GM18867 (cell line): ENCODE data around the gene AFF4.
"Not testable (repeated sequence)": the region's sequence is repeated elsewhere in the genome, so short reads cannot be mapped to it uniquely, and the experiment has no call there.

Source experiments
- ATAC-seq: cut with Tn5 transposase; IDR thresholded peaks from one replicate; pipeline ENCODE4 v1.9.1; 2021; ENCODE audit warnings: mild to moderate bottlenecking, moderate library complexity; ENCODE audit not compliant: unreplicated experiment

The AFF4 gene

GRCh38 chr5:132961123-132961815, 2.2 kb downstream of the AFF4 start:
- ATAC-seq: not testable (repeated sequence)

- not testable (repeated sequence) for ATAC-seq
These were observed 7.2 kb downstream of the AFF4 start for GRCh38 chr5:132956166-132956799.

GRCh38 chr5:132953710-132954109, 9.7 kb downstream of the AFF4 start:
- no peak for ATAC-seq

GRCh38 chr5:132952829-132953228, 10.6 kb downstream of the AFF4 start:
- no peak for ATAC-seq

- no peak for ATAC-seq
These were observed 11.5 kb downstream of the AFF4 start for GRCh38 chr5:132951897-132952296.

GRCh38 chr5:132949136-132949535, 14.3 kb downstream of the AFF4 start:
- ATAC-seq: no peak

GRCh38 chr5:132947671-132948070, 15.8 kb downstream of the AFF4 start:
- ATAC-seq: no peak

- not testable (repeated sequence) for ATAC-seq
These were observed 18.1 kb downstream of the AFF4 start for GRCh38 chr5:132945315-132945714.

- no peak for ATAC-seq
These were observed 19.9 kb downstream of the AFF4 start for GRCh38 chr5:132943362-132944022.

GRCh38 chr5:132941331-132941730, 22.1 kb downstream of the AFF4 start:
- ATAC-seq: no peak

GRCh38 chr5:132928062-132928407, 35.4 kb downstream of the AFF4 start:
- ATAC-seq: no peak

GRCh38 chr5:132927355-132928061, 35.9 kb downstream of the AFF4 start:
- no peak for ATAC-seq

GRCh38 chr5:132926437-132926836, 37.0 kb downstream of the AFF4 start:
- ATAC-seq: no peak

GRCh38 chr5:132916086-132916485, 47.3 kb downstream of the AFF4 start:
- no peak for ATAC-seq

GRCh38 chr5:132915681-132916080, 47.8 kb downstream of the AFF4 start:
- no peak for ATAC-seq

GRCh38 chr5:132909702-132910101, 53.7 kb downstream of the AFF4 start:
- ATAC-seq: no peak

GRCh38 chr5:132907161-132907560, 56.3 kb downstream of the AFF4 start:
- no peak for ATAC-seq

GRCh38 chr5:132905938-132906337, 57.5 kb downstream of the AFF4 start:
- ATAC-seq: no peak

- ATAC-seq: no peak
These were observed 61.7 kb downstream of the AFF4 start for GRCh38 chr5:132901730-132902129.

GRCh38 chr5:132901036-132901435, 62.4 kb downstream of the AFF4 start:
- ATAC-seq: no peak

GRCh38 chr5:132898094-132898493, 65.3 kb downstream of the AFF4 start:
- ATAC-seq: no peak

GRCh38 chr5:132896685-132897084, 66.7 kb downstream of the AFF4 start:
- ATAC-seq: no peak
